ENCODE measurements around the gene SHBG. TPM values are rescaled to one million over a fixed set of nuclear protein-coding genes. Genes with fewer than 3 reads are reported as not detected.

The SHBG gene
- total and polyA plus RNA-seq, 10 of the 15 experiments (the other 5 are each of a cell fraction or from before 2014, with no cell fraction given): not detected

GRCh38 chr17:7583253-7584109 is 46.5 kb upstream of the SHBG start, which contains the start of gene MPDU1 (continued):
- TF ChIP-seq SMARCA5 (IDR thresholded peaks at IDR 0.05) (no peak), IKZF2 (IDR thresholded peaks at IDR 0.05) (peak; percentile 20; a peak in 1 of 4 replicates), NKRF (conservative IDR thresholded peaks at IDR 0.05) (0 out of 2 replicates have a peak, but pooled peaks have one; percentile 20), SMAD1 (IDR thresholded peaks at IDR 0.05; ENCODE audit: low read depth, partially characterized antibody) (peak; percentile 45), MYC (IDR thresholded peaks at IDR 0.05; ENCODE audit: insufficient read depth, insufficient read length, insufficient replicate concordance, low read length, severe bottlenecking) (peak; percentile 43), RUNX3 (IDR thresholded peaks at IDR 0.05; ENCODE audit: low read length) (peak; percentile 37; the same call in 1 of the 2 replicates), CREB1 (IDR thresholded peaks at IDR 0.05; ENCODE audit: low read depth) (peak; percentile 69; the same call in 1 of the 2 replicates), SREBF1 (IDR thresholded peaks at IDR 0.05; ENCODE audit: low read length) (no peak), IRF3 (IDR thresholded peaks at IDR 0.05) (no peak), KDM1A (IDR thresholded peaks at IDR 0.05; ENCODE audit: borderline replicate concordance) (no peak), ZBTB4 (CRISPR knock-in tag; IDR thresholded peaks at IDR 0.05) (no peak), EP300 (IDR thresholded peaks at IDR 0.05; ENCODE audit: borderline replicate concordance in 1 of 2, control insufficient read depth in 1 of 2, low read depth in 2 of 2, low read length in 2 of 2) (no peak), ZNF24 (IDR thresholded peaks at IDR 0.05) (no peak), MXI1 (IDR thresholded peaks at IDR 0.05; ENCODE audit: low read depth, low read length) (peak; percentile 100), MTA3 (IDR thresholded peaks at IDR 0.05; ENCODE audit: borderline replicate concordance, low read length) (peak; percentile 92; the same call in 1 of the 2 replicates), ZZZ3 (IDR thresholded peaks at IDR 0.05; ENCODE audit: control insufficient read depth, insufficient read length, low read depth) (no peak), POLR2A (IDR thresholded peaks at IDR 0.05; ENCODE audit: low read depth, low read length) (peak; percentile 96), GABPA (IDR thresholded peaks at IDR 0.05; ENCODE audit: low read depth) (peak; percentile 99), ZNF622 (IDR thresholded peaks at IDR 0.05) (no peak), E2F4 (IDR thresholded peaks at IDR 0.05; ENCODE audit: low read depth, low read length) (peak; percentile 84), IKZF1 (conservative IDR thresholded peaks at IDR 0.05) (peak; percentile 85)
- TF ChIP-seq, protein P1, sequence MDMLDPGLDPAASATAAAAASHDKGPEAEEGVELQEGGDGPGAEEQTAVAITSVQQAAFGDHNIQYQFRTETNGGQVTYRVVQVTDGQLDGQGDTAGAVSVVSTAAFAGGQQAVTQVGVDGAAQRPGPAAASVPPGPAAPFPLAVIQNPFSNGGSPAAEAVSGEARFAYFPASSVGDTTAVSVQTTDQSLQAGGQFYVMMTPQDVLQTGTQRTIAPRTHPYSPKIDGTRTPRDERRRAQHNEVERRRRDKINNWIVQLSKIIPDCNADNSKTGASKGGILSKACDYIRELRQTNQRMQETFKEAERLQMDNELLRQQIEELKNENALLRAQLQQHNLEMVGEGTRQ (IDR thresholded peaks at IDR 0.05; ENCODE audit: borderline replicate concordance, low read depth, low read length): no peak
